ENCODE results near the gene NSFL1C.

Gene NSFL1C

DNA sequence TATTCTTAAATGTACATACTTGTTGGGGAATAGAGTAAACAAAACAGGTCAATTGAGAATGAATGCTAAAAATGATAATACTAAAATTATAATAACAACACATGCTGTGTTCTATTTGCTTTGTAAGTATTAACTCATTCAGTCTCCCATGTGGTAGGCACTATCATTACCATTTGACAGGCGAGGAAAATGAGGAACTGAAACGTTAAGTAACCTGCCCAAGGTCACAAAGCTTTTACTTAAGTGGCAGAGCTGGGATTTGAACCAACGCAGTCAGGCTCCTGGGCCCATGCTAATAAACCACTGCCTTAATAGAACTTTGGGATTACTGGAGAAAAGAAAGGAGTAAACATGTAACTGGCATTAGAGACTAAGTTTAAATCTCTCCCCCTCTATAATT lies 3.8 kb downstream of the NSFL1C start:
- no peak for DNase-seq (ENCODE audit: low read depth in 3 of 3, low spot score in 1 of 3)

DNA sequence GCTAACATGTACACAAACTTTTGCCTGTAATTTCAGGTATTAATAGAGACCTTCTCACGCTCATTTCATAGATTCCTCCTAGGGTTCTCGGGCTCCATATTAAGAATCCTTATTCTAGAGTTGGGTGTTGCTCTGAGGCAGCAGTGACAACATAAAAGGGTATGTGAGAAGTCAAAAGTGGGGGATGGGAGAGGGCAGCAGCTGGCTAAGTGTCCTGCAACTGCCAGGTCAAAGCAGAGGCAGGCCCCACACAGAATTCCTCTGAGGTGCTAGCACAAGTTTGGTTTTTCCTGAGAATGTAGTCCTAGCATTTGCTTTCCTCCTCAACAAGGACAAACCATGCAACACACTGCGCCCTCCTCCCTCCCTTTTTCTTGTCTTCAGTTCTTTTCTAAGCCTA lies 4.6 kb downstream of the NSFL1C start:
- no peak for DNase-seq (ENCODE audit: low read depth in 3 of 3, low spot score in 1 of 3)

DNA sequence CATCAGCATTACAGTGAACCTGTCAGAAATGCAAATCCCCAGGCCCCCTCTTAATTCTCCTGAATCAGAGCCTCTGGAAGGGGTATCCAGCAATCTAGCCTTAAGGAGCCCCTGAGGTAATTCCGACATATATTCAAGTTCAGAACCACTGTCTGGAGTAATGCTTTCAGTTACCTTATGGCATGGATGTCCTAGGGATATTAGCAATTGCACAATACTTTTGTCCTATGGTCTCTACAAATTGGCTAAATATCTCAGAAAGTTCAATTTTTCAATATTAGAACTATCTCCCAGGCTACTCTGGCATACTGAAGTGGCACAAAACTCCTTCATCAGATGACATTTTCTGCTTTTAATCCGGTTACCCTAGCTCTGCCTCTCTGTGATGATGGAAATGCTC lies 6.4 kb downstream of the NSFL1C start:
- no peak for DNase-seq (ENCODE audit: low read depth in 3 of 3, low spot score in 1 of 3)

DNA sequence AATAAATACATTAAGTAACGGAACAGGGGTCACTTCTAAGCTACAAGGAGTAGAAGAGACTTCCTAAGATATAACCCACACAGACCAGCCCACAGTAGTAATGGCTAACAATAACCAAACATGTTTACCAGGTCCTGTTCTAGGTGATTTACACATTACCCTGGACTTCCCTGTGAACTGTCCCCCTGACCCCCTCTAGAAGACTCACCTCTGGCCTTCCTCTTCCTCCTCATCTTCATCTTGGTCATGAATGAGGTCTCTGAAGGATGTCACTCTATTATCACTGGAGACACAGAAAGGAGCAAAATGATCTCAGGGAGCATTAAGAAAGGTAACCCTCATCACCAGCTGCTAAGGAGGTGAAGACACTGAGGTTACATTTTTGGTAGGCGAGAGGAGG lies 8.7 kb downstream of the NSFL1C start:
- DNase-seq (ENCODE audit: low read depth in 3 of 3, low spot score in 1 of 3) = no peak

DNA sequence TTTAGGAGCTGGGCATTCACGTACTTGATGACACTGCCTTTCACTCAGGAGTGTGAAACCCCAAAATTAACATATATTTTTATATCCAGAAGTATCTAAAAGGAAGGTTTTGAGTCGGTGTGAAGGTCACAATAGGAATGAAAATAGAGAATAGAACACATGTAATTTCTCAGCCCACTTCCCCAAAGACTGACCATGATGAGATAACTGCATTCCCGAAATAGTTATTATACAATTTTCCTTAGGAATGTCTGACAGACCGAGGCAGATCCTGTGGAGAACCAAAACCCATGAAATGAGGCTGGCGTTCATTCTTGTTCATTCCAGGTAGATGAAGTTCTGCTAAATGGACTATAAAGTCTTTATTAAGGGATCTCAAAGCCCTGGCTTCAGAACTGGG lies 10.3 kb downstream of the NSFL1C start:
- no peak for DNase-seq (ENCODE audit: low read depth in 3 of 3, low spot score in 1 of 3)

DNA sequence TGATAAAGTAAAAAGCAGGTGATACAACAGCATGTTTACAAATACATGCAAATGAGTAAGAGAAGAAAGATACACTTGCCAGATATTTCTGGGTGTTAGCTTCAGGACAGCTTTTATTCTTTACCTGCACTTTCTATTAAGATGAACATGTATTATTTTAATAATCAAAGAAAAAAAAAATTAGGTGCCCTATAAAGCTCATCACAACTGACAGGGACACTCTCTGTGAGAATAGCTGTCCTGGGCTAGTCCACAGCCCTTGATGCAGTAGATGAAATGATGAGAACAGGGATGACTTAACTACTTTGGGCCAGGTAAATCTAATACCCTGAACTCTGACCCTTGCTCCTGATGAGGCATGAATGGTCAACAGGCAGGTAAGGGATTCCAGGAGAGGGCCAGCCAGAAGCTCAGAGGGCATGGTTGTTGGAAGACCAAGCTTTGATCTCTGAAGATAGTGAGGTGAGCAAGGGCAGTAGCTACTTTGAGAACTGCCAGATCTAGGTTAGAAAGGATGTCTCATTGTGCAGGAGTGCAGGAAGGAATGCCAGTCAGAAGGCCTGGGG lies 15.6 kb downstream of the NSFL1C start:
- DNase-seq (ENCODE audit: low read depth in 3 of 3, low spot score in 1 of 3) = no peak

DNA sequence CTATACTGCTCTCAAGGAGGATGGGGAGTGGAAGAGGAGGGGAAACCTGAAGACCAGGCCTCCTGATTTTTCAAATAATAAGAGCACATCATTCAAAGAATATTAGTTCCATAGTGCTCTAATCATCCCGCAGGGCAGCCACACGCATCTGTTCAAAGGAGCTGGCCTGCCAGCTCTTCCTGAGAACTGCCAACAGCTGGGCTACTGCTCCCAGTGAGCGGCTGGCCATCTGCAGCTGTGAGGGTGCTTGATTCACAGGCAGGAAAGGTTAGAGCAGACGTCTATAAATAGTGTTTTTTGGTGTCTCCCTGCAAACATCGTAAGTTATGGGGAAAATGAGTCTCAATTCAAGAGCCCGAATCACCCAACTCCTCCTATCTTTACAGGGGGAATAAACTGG lies 17.3 kb downstream of the NSFL1C start:
- DNase-seq (ENCODE audit: low read depth in 3 of 3, low spot score in 1 of 3) = no peak

DNA sequence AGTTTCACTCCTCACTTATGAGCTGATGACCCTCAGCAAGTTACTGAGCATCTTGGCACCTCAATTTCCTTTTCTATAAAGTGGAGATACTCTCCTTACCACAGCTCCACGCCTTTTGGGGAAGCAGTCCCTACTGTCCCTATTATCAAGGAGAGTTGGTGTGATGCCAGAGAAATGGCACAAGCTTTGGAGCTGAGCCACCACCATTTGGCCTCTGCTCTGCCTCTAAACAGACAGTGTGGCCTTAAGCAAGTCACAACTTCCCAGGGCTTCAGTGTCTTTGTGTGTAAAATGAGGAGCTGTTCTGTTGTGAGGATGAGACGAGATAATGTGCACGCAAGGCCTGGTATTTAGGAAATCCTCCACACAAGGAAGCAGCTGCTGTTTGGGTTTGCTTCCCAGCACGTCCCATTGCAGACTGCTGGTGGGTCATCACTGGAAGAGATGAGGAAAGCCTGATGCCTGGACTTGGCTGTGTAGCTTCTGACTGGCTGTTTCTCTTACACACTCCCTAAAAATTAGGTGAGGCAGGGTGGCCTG lies 18.5 kb downstream of the NSFL1C start:
- no peak for DNase-seq (ENCODE audit: low read depth in 3 of 3, low spot score in 1 of 3)

DNA sequence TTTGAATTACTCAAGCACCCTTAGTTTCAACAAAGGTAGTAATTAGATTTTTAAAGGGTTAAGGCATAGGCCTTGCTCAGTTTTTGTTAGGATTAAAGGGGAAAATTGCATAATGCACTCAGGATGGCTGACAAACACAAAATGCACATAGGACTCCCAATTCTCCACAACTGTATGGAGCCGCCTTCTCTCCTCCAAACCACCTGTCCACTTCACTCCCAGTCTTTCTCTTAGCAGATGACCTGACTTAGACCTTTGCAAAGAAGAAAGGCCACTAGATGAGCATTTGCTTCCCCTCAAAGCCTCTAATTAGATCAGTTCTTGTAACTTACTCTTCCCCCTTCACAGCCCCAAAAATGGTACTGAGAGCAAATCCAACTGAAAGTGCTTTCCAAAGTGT lies 20.1 kb downstream of the NSFL1C start:
- DNase-seq (ENCODE audit: low read depth in 3 of 3, low spot score in 1 of 3) = no peak

DNA sequence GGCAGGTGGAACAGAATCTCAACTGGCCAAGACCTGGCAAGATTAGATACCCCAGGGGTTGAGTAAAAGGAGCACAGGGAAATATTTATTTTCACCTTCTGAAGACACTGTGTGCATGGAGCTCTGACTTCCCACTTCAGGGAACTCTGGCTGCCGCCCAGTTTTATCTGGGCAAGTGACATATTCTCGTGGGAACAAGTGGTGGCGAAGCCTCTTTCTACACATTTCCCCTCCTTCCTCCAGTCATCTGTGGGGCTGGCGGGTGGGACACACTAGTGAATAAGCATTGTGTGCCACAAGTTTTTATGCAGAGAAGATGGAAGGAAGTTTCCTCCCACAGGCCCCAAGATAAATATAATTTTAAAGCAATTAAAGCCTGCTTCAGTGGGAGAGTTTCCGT lies 23.6 kb downstream of the NSFL1C start:
- DNase-seq (ENCODE audit: low read depth in 3 of 3, low spot score in 1 of 3) = no peak

DNA sequence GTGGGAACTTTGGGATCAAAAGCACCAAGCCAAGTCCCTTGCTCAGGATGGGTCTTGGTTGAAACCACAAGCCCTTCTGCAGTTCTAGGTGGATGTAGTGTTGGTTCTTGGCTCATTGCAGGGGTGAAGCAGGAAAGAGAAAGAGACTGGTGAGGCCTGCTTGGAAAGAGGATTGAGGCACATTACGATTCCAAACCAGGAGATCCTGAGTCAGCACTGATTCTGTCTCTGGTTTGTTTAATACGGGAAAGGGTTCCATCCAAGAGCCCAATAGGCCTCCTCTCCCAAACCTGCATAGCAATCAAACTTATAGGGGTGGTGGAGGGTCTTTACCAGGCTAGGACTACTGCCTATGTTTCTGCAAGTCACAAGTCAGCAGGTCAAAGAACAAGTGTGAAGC lies 24.3 kb downstream of the NSFL1C start:
- DNase-seq (ENCODE audit: low read depth in 3 of 3, low spot score in 1 of 3) = no peak

DNA sequence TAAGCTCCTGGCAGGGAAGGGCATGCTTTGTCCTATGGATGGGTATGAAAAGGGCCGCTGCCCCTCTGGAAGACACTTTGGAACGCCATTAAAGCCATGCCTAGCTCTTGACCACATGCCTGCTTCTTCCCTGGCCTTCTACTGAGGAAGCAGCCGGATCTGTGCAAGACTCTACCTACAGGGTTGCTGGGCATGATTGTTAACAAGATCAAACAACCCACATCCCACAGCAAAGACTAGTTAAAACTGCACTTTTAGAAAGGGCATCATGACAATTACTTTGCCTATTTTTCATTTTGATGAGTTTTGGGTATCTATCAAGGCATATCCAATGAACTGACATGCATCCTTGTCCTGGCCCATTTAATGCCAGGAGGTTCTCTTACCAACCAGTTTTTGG lies 25.5 kb downstream of the NSFL1C start:
- no peak for DNase-seq (ENCODE audit: low read depth in 3 of 3, low spot score in 1 of 3)

DNA sequence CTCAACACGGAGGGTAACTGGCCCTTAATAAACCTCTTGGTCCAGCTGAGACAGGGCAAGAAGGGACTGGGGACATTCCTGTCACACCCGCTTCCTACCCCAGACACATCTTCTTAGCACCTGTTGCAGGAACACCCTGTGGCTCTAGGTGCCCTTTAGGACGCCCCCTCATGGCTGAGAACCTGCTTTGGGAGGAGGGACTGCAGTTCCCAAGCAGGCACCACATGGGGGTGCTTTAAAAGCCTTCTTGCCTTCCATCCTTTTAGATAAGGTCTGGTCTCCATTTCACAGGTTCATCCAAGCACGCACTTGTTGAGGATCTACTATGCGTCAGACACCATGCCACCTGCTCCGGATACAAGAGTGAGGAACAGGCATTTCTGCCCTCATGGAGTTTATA lies 26.6 kb downstream of the NSFL1C start:
- DNase-seq (ENCODE audit: low read depth in 3 of 3, low spot score in 1 of 3) = no peak

DNA sequence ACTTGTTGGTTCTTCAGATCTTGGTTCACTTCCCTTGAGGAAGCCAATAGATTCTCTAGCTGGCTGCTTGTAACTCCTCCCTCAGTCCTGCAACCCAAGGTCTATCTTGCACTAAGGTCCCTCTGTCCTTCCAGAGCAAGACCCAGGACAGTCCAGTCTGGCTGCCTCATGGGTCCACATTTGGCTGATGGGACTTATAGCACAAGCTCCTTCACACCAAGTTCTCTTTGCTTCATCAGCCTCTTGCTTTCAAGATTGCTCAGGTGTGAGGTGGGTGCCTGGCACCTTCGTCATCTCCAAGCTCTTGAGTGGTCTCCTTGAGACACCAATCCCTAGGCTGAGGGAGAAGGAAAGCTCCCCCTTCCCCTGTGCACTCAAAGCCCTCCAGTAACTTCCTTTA lies 28.3 kb downstream of the NSFL1C start:
- no peak for DNase-seq (ENCODE audit: low read depth in 3 of 3, low spot score in 1 of 3)

DNA sequence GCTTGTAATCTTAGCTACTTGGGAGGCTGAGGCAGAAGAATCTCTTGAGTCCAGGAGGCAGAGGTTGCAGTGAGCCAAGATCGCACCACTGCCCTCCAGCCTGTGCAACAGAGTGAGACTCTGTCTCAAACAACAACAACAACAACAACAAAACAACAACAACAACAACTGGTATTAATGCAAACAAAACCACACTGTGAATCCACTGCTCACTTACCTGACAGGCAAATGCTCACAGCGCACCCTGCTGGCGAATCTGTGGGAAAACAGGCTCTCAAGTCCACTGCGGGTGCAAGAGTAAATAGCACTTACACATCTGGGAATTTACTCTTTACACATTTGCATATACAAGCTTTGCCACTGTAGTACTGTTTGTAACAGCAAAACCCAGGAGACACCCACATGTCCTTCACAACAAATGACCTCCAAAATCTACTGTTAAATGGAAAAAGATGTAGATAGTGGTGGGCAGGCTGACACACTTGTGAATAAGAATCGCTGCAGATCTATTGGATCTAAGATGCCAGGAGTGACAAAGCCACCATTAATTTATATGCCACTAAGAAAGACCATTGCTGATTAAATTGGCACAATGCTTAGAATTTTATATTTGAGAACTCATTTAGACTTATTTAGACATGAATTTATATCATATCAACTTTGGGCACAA lies 29.3 kb downstream of the NSFL1C start:
- DNase-seq (ENCODE audit: low read depth in 3 of 3, low spot score in 1 of 3) = peak; percentile 38 to 67 (median 53)

DNA sequence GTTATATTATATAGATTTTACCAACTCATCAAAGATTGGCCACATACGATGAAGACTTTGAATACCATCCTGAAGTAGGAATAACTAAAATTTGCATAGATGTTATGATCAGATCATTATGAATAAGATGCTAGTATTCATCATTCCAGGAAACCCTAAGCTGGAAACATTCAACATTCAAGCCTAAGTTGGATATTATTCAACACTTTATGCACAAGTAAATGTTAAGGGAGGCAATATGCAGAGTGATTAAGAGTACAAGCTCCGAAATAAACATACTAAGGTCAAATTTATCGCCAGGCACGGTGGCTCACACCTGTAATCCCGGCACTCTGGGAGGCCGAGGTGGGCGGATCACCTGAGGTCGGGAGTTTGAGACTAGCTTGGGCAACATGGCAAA lies 30.4 kb downstream of the NSFL1C start:
- no peak for DNase-seq (ENCODE audit: low read depth in 3 of 3, low spot score in 1 of 3)

DNA sequence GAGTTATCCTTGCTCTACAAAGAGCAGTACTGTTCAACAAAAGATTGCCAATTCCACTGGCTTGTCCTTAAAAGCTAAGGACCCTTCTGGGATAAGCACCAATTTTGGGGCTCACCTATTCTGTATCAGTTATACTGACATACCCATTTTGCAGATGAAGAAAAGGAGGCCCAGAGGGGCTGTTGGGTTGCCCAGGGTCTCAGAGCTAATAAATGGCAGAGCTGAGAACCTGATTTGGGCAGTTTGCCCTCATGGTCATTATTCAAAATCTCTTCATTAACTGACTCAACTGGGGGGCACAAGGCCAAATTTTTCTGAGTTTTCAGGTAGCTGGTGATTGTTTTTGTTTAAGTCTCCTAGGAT lies 31.3 kb downstream of the NSFL1C start:
- DNase-seq (ENCODE audit: low read depth in 3 of 3, low spot score in 1 of 3) = no peak

DNA sequence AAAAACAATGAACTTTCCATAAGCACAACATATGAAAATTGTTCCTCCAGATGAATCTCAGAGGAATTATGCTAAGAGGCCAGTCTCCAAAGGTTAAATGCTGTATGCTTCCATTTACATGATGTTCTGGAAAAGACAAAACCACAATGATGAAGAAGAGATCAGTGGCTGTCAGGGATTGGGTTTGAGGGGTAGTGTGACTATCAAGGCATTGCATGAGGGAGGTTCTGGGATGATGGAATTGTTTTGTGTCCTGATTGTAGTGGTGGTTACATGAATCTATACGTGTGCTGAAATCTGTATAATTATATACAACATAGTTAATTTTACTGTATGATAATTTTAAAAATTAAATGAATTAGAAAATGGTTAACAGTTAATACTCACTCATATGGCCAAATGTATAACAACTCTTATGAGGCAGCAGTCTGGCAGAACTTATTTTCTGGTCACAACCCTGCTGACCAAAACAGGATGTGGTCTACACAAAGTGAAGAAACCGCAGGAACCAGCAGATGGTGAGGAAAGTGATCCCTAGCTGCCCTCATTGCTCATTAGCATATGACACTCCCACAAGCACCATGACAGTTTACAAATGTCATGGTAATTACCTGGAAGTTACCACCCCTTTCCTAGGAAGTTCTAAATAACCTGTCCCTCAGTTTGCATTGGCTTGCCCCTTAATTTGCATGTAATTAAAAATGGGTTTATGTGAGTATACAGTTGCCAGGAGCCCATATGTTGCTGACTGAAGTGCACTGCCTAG lies 31.9 kb downstream of the NSFL1C start:
- DNase-seq (ENCODE audit: low read depth in 3 of 3, low spot score in 1 of 3) = peak in 2 of 3 donors; percentile 9 to 13

DNA sequence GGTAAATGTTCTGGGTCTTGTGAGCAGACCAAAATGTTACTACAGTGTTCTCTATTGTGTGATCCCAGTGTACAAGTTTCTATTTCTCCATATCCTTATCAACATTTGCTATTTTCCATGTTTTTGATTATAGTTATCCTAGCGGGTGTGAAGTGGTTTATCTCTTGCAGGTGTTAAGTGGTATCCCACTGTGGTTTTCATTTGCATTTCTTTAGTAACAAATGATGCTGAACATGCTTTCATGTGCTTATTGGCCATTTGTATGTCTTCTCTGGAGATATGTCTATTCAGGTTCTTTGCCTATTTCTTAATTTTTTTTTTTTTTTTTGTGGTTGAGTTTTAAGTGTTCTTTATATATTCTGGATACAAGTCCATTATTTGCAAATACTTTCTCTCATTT lies 35.5 kb downstream of the NSFL1C start:
- no peak for DNase-seq (ENCODE audit: low read depth in 3 of 3, low spot score in 1 of 3)

DNA sequence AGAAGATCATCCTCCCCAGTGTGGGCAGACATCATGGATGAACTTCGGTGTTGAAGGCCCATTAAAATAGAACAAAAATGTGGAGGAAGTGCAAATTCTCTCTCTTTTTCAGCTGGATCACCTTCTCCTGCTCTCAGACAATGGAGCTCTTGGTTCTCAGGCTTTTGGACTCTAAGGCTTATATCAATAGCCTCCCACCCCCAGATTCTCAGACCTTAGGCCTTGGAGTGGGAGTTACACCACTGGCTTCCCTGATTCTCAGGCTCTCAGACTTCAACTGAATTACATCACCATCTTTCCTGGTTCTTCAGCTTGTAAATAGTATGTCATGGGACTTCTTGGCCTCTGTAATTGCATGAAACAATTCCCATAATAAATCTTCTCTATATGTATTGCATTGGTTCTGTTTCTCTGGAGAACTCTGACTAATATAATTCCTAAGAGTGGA lies 36.6 kb downstream of the NSFL1C start:
- no peak for DNase-seq (ENCODE audit: low read depth in 3 of 3, low spot score in 1 of 3)

DNA sequence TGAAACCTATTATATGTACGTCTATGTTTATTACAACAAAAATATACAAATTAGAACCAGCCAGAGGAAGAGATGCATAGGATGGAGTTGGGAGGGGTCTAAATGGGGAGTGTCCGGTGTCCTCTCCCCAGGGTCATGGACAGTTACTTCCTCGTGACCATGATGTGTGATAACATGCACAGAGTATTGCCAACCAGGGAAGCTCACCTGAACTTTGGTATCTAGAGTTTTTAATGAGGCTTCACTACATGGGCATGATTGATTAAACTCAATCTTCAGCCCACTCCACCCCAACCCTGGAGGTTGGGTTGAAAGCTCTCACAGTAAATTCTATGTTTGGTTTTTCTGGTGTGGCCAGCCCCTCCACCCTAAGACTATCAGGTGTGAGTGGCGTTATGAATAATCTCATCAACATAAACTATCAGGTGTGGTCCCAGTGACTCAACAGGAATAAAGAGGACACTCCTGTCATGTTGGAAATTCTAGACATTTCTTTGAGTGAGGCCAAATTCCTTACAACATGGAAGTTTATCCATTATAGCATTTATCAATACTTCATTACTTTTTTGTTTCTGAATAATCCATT lies 37.4 kb downstream of the NSFL1C start:
- no peak for DNase-seq (ENCODE audit: low read depth in 3 of 3, low spot score in 1 of 3)

DNA sequence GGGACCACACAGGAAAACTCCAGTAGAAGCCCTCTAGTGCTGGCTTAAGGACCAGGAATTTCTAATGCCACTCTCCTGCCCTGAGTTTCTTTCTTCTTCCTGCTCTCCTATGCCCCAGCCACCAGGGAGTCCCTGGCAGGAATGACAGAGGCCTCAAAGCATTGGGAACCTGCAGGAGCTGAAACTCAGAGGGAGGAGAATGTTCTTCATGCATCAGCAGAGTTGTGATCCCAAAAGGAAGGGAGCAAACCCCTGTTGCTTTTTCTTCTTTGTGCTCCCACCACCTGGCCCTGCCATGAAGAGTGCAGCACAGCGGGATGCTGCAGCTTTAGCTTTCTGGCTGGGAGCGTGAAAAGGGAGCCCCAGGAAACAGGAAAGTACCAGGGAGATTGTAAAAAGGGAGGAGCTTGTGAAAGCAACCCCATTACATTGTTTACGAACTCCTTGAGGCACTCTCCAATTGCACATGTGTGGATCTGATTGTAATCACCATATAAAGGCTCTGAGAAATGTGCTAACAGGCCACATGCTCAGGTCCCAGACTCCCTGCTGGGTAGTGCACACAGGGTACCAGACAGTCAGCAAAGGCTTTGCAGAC lies 39.1 kb downstream of the NSFL1C start:
- DNase-seq (ENCODE audit: low read depth in 3 of 3, low spot score in 1 of 3) = no peak

Data from stimulated activated CD4-positive, alpha-beta T cell treated with anti-CD3 and anti-CD28 coated beads, TNF-alpha, amount 100 ng/mL, for 1 hour (primary cell).